KMS-11 (cell line): ENCODE results near the gene COX5B.

Experiments used
- H2AFZ ChIP-seq: fragments of 200-600 bp; sonication (generic); 2 replicates; pipeline ENCODE4 v1.6.1; 2016; ENCODE audit warnings: antibody characterized with exemption, mixed run types, low read depth
- H3K27ac ChIP-seq: fragments of 200-600 bp; sonication (generic); 2 replicates; pipeline ENCODE4 v1.6.1; 2016; ENCODE audit warnings: mild to moderate bottlenecking, mixed run types
- H3K27me3 ChIP-seq: fragments of 200-600 bp; sonication (generic); 2 replicates; pipeline ENCODE4 v1.6.1; 2017; ENCODE audit warnings: mild to moderate bottlenecking, low read depth, mixed run types, moderate library complexity; ENCODE audit not compliant: insufficient read depth
- H3K36me3 ChIP-seq: fragments of 200-600 bp; sonication (generic); 2 replicates; pipeline ENCODE4 v1.6.1; 2017; ENCODE audit warnings: mild to moderate bottlenecking, mixed run types; ENCODE audit not compliant: insufficient read depth
- H3K4me1 ChIP-seq: fragments of 200-600 bp; sonication (generic); 2 replicates; pipeline ENCODE4 v1.6.1; 2016; ENCODE audit warnings: mild to moderate bottlenecking, low read depth, mixed run types; ENCODE audit not compliant: poor library complexity, severe bottlenecking
- H3K4me2 ChIP-seq: fragments of 200-600 bp; sonication (generic); 2 replicates; pipeline ENCODE4 v1.7.0; 2016; ENCODE audit warnings: mild to moderate bottlenecking, mixed run types
- H3K4me3 ChIP-seq: fragments of 200-600 bp; sonication (generic); IDR thresholded peaks from 2 replicates; pipeline ENCODE4 v1.6.1; 2017; ENCODE audit warnings: low read depth, low read length, mixed read lengths; ENCODE audit not compliant: insufficient read depth
- H3K79me2 ChIP-seq: fragments of 200-600 bp; sonication (generic); 2 replicates; pipeline ENCODE4 v1.6.1; 2016; ENCODE audit warnings: low read depth, mixed run types; ENCODE audit not compliant: insufficient read depth
- H3K9ac ChIP-seq: fragments of 200-600 bp; sonication (generic); 2 replicates; pipeline ENCODE4 v1.6.1; 2016; ENCODE audit warnings: mild to moderate bottlenecking, mixed run types
- H4K20me1 ChIP-seq: fragments of 200-600 bp; sonication (generic); 2 replicates; pipeline ENCODE4 v1.6.1; 2016; ENCODE audit warnings: mild to moderate bottlenecking, mixed run types; ENCODE audit not compliant: insufficient read depth
- CTCF ChIP-seq: fragments of 200-600 bp; sonication (generic); conservative IDR thresholded peaks from 2 replicates; pipeline ENCODE4 v1.6.1; 2017; ENCODE audit warnings: low read depth, mild to moderate bottlenecking, antibody characterized with exemption, low read length, moderate library complexity, mixed read lengths

COX5B gene

GRCh38 chr2:97659256-97660043, 13.6 kb downstream of the COX5B start:
- Histone ChIP-seq H3K4me2 (no peak overlapping the region), H3K9ac (no peak overlapping the region), H3K4me1 (peaks cover 12% of the 10 kb centered on the region), H4K20me1 (no peaks in the 10 kb centered on the region), H3K4me3 (no peak overlapping the region), H3K79me2 (peaks cover 26% of the 10 kb centered on the region; the same call in 1 of the 2 replicates), H3K27me3 (no peaks in the 10 kb centered on the region), H2AFZ (no peak overlapping the region), H3K27ac (no peak overlapping the region), H3K36me3 (no peaks in the 10 kb centered on the region)
- TF ChIP-seq CTCF = no peak

GRCh38 chr2:97660044-97660774, 14.3 kb downstream of the COX5B start:
- Histone ChIP-seq H3K4me2 (no peak overlapping the region), H3K27ac (no peak overlapping the region), H3K36me3 (no peaks in the 10 kb centered on the region), H3K4me1 (peaks cover 12% of the 10 kb centered on the region), H3K4me3 (no peak overlapping the region), H3K9ac (no peak overlapping the region), H4K20me1 (no peaks in the 10 kb centered on the region), H2AFZ (no peak overlapping the region), H3K27me3 (no peaks in the 10 kb centered on the region), H3K79me2 (peaks cover 26% of the 10 kb centered on the region; the same call in 1 of the 2 replicates)
- TF ChIP-seq CTCF = no peak

- Histone ChIP-seq H3K9ac (no peak overlapping the region), H3K36me3 (no peaks in the 10 kb centered on the region), H4K20me1 (no peaks in the 10 kb centered on the region), H3K27me3 (no peaks in the 10 kb centered on the region), H3K79me2 (peaks cover 26% of the 10 kb centered on the region; the same call in 1 of the 2 replicates), H3K4me2 (no peak overlapping the region), H3K4me3 (no peak overlapping the region), H3K4me1 (peaks cover 12% of the 10 kb centered on the region), H2AFZ (no peak overlapping the region), H3K27ac (no peak overlapping the region)
- no peak for TF ChIP-seq CTCF
Observed at GRCh38 chr2:97660775-97661389, 15.0 kb downstream of the COX5B start.

GRCh38 chr2:97661927-97662326, 16.1 kb downstream of the COX5B start:
- Histone ChIP-seq H3K79me2 (peaks cover 26% of the 10 kb centered on the region; the same call in 1 of the 2 replicates), H3K4me3 (no peak overlapping the region), H4K20me1 (no peaks in the 10 kb centered on the region), H3K4me2 (peak overlapping the region; percentile 50; the same call in 1 of the 2 replicates), H3K36me3 (no peaks in the 10 kb centered on the region), H3K27me3 (no peaks in the 10 kb centered on the region), H2AFZ (no peak overlapping the region), H3K9ac (no peak overlapping the region), H3K4me1 (peaks cover 12% of the 10 kb centered on the region), H3K27ac (no peak overlapping the region)
- no peak for TF ChIP-seq CTCF
